ENCODE data around the gene METTL27.
A peak's percentile ranks its signal among the peaks of the same experiment; 100 is the strongest.
"Not testable (repeated sequence)": the region's sequence is repeated elsewhere in the genome, so short reads cannot be mapped to it uniquely, and the experiment has no call there.

METTL27 gene

GRCh38 chr7:73812996-73813395, 29.3 kb downstream of the METTL27 start:
- DNase-seq, result peak; percentile 38

- DNase-seq, result peak; percentile 41
Observed at GRCh38 chr7:73811760-73812168, 30.6 kb downstream of the METTL27 start.

- no peak for DNase-seq
Observed at GRCh38 chr7:73810998-73811360, 31.3 kb downstream of the METTL27 start.

- DNase-seq, result no peak
Observed at GRCh38 chr7:73809467-73809951, 32.8 kb downstream of the METTL27 start.

GRCh38 chr7:73802459-73802858, 39.9 kb downstream of the METTL27 start:
- DNase-seq, result no peak

- no peak for DNase-seq
Observed at GRCh38 chr7:73801577-73801976, 40.7 kb downstream of the METTL27 start.

GRCh38 chr7:73799282-73800141, 42.8 kb downstream of the METTL27 start:
- no peak for DNase-seq

GRCh38 chr7:73797176-73797575, 45.1 kb downstream of the METTL27 start:
- DNase-seq, result not testable (repeated sequence)

- not testable (repeated sequence) for DNase-seq
Observed at GRCh38 chr7:73796656-73797055, 45.7 kb downstream of the METTL27 start.

- not testable (repeated sequence) for DNase-seq
Observed at GRCh38 chr7:73795188-73795587, 47.1 kb downstream of the METTL27 start.

GRCh38 chr7:73791170-73791690, 51.1 kb downstream of the METTL27 start:
- not testable (repeated sequence) for DNase-seq

- DNase-seq, result no peak
Observed at GRCh38 chr7:73789051-73789450, 53.3 kb downstream of the METTL27 start.

GRCh38 chr7:73787786-73788048, 54.6 kb downstream of the METTL27 start:
- not testable (repeated sequence) for DNase-seq

GRCh38 chr7:73786588-73786987, 55.7 kb downstream of the METTL27 start:
- DNase-seq, result no peak
